GM18858 (cell line): ENCODE results near the gene DLGAP4.

Experiments
- ATAC-seq: cut with Tn5 transposase; IDR thresholded peaks from one replicate; pipeline ENCODE4 v1.9.1; 2021; ENCODE audit not compliant: unreplicated experiment

Gene DLGAP4

DNA sequence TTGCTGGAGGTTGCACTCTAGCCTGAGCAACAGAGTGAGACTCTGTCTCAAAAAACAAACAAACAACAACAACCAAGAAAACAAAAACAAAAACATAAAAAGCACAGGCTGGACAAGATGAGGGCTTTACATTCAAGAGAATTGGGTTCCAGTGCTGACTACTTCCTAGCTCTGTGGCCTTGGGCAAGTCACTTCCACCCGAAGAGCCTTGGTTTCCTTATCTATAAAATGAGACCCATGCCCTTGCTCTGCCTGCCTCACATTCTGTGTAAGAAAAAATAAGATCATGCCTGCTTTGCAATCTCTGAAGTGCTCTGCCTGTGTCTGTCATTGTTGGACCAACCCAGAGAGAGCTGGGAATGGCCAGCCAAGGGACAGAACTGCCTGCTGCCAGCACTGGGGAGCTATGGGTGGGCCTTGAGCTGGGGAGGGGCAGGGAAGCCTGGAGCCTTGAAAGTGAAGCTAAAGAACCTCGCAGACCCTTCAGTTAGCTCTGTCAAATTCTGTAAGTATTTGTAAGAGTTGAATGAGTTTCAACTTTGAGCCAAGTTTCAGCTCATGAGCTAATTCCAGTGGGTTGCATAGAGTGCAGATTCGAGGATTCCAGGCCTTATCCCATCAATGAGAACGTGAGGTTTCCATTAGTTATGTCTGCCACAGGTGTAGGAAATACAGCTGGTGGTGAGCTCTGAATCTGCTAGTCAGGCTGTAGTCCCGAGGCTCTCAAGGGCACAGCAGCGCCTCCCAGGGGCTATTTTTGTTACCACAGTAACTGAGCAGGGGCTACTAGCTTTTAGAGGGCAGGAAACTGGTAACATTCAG, 93.2 kb downstream of the DLGAP4 start:
- no peak for ATAC-seq

DNA sequence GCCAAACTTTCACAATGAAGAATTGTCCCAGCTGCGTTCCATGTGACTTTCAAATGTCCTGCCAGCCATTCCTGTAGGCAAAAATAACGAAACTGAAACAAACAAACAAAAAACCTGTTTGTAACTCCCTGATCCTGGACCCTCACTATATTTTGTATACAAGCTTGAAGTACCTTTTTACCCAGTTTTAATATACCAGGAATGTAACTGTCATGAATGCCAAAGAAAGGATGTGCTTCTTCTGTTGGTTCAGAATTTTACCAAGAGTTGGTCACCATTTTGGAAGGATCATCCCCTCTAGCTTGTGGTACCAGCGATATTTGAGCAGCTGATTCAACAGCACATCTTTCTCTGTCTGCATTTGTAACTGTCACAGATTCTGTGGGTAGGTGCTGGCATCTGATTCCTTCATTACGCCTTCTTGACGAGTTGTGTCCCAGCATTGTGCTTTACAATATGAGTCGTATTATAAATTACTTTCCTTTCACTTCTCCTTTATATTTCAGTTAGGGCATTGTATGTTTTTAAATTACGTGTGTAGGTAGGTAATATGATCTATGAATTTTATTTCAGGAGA, 93.9 kb downstream of the DLGAP4 start:
- no peak for ATAC-seq

DNA sequence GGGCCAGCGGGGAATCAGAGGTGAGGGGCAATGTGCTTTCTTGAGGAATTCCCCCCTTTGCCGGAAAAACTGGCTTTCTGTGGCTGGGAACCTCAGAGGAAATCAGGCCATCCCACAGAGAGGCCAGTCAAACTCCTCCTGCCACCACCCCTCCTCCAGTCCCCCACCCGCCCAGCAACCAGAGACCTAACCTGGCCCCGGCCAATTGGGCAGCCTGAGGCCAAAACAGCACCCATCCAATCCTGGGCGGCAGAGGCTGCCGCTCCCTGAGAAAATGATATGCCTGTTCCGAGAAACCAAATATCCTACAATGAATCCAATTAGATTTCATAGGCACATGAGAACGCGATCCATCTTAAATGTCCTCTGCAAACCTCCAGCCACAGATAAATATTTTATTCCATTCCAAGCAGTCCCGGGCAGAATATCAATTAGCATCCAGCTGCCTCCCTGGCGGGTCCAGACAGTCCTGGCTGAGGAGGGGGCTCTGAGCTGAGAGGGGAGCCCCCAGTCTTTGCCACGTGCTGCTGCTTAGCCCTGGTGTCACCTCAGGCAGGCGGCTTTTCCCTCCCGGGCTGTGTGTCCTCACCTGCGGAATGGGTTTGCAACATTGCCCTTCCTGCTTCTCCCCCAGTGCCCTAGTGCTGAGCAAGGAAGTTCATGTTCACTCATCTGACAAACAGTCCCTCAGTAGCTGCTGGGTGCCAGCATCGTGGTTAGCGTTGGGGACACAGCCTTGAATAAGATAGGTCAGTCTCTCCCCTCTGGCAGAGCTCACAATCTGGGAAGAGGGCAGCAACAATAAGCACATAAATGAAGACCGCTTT, 95.0 kb downstream of the DLGAP4 start:
- no peak for ATAC-seq

DNA sequence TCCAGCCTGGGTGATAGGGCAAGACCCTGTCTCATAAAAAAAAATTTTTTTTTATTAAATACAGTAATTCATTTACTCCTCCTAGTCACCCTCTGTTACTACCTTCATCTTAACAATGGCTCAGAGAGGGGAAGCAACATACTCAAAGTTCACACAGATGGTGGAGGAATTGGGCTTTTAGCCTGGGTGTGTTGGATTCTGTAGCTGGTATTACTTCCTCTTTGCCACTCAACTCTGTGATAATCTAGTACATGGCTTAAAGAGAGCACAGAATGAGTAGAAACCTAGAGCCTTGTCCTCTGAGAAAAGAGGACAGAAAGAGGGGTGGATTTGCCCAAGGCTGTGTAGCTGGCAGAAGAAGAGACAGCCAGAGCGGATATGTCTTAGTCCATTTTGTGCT, 96.6 kb downstream of the DLGAP4 start:
- ATAC-seq, result no peak

DNA sequence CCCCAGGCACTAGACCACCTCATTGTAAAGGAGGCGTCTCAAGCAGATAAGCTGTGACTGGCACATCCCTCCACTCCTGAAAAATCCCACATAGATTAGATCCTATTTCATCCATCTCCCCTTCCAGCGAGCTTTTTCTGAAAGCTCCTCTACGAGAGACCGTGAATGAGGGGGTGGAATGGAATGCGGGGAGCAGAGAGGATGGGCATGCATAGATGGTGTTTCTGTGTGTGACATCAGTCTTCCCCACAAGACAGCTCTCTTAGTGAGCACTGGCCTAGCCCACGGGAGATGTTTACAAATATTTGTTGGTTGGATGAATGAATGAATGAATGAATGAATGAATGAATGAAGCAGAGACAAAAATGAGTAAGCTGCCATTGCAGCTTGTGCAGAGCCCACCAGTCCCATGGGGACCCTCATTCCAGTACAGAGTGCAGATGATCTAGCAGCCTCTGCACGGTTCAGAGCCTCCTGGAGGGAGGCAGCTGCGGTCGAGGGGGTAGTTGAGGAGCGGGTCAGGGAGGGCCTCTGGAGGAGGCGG, 98.4 kb downstream of the DLGAP4 start:
- no peak for ATAC-seq

DNA sequence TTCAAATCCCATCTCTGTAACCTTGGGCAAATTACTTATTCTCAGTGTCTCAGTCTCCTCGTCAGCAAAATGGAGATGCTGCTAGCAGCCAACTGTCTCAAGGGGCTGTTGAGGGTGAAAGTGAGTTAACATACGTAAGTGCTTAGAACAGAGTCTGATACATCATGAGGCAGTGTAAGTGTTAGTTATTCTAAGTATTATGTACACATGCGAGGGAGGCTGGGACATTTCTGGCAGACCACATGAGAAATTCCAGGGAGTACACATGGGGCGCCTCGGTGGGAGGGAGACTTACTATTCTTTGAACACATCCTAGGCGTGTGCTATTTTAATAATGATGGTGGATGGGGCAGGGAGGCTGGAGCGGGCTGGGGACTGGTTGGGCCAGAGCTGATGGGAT, 99.1 kb downstream of the DLGAP4 start:
- ATAC-seq, result no peak

DNA sequence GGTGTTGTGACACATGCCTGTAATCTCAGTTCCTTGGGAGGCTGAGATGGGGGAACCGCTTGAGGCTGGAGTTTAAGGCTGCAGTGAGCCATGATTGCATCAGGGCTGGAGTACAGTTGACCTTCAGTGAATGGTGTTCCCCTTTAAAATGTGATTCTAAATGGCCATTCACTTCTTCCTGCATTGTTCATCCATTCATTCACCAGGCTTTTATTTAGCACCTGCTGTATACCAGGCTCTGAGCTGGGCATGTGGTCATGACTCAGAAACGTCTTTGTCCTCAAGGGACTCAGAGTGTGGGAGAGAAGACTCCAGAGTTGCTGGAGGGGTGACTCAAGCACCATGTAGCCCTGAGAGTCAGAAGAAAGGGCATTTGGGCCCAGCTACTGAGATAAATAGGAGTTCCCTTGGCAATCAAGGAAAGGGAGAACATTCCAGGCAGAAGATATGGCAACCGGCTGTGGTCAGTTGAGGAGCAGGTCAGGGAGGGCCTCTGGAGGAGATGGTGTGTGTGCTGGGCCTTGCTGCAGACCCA, 101.1 kb downstream of the DLGAP4 start:
- ATAC-seq, result no peak

DNA sequence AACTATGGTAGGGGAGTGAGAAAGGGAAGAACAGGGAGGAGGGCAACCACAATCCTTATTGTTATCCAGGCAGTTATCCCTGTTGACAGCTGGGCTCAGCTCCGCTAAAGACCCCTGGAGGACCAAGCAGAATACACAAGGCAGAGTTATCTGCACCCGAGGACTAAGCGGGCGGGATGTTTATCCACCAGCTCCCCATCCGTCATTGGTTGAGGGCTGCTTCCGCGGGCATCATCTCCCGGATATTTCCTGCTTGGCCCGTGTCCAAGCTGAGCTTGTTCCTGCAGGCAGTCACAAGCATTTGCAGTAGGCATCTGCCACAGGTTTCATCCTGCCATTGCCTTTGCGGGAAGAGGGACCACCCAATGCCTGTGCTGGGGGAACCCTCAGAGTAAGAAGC, 102.1 kb downstream of the DLGAP4 start:
- no peak for ATAC-seq

DNA sequence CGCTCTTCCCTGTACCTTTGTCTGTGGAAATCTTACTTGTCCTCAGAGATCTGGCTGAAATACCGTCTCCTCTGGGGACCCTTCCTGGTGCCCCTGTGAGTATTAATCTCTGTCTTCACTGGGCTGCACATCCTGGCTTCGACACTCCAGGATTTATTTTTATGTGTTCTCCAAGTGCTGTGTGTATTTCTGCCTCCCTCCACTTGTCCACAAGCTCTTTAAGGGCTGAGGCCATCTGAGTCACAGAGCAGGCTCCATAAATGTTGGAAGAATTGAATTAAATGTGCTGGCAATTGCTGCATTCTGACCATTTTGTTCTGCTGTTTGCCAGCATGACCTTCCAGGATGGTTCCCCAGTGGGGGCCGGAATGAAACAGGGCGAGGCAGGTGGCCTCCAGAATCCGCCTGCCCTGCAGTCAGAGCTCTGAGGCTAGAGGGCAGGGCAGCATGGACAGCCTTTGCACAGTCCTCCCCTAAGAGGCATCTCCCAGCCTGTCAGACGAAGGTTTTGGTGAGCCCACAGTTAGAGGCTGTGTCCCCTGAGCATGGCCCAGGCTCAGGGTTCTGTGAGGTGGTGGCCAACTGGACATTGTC, 105.8 kb downstream of the DLGAP4 start:
- no peak for ATAC-seq

DNA sequence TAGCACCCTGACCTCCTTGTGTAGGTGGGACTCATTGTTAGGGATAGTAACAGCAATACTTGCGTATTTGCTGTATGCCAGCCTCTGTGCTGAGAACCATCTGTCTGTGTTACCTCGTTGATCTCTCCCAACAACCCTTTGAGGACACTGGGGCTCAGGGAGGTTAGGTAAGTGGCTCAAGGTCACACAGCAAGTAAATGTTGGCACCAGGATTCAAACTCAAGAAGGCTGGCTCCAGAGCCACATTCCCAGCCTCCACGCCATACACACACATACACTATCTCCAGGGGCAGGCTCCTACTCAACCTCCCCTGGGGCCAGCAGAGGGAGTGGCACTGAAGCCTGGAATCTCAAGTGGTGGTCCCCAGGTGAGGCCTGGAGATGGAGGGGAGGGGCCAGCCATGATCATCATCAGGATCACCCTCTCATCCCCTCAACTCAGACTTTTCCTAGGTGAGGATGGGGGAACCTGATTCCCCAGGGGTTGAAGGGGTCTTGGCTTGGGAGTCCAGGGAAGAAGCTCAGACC, 109.4 kb downstream of the DLGAP4 start:
- ATAC-seq, result no peak

DNA sequence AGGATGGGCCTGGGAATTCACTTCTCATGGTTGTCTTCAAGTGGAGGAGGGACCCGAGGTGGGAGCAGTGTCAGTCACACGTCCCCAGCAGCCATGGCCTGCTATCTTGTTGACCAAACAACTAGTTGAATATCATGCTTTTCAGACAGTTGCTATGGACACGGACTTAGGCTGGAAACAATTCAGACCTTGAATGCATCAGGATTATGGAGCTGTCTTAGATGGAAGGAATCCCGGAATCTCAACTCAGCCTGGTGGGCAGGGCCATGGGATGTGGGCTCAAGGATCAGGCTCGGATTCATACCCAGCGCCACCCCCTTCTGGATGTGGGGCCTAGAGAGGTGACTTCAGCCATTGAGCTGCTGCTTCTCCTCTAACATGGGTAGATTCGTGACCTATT, 112.6 kb downstream of the DLGAP4 start:
- ATAC-seq, result no peak

DNA sequence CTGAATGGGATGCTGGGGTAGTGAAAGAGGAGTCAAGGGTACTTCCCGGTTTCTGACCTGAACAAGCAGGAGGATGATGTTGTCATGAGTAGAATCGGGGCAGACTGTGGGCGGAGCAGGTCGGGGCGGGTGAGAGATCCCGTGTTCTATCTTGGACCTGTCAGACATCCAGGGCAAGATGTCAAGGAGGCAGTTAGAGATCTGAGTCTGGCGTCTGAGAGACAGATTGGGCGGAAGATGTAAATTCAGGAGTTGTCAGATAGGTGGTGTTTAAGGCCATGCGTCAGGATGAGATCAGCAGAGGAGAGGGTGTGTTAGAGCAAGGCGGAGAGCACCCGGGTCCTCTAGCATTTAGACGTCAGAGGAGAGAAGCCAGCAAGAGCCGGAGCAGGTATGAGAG, 115.5 kb downstream of the DLGAP4 start:
- ATAC-seq, result no peak

DNA sequence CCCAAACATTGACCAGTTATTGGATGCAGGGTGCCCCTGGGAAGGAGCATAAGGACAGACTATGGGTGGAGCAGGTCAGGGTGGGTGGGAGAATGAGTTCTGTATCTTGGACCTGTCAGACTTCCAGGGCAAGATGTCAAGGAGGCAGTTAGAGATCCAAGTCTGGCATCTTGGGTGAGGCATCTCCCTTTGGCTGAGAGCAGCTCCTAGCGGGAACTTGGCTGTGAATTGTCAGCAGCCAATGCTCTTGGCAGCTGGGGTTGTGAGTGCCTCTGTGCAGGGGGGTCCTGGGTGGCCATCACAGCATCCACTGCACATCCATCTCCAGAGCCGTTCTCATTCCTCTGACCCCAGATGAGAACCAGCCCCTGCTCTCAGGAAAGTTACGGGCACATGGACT, 118.2 kb downstream of the DLGAP4 start:
- no peak for ATAC-seq

DNA sequence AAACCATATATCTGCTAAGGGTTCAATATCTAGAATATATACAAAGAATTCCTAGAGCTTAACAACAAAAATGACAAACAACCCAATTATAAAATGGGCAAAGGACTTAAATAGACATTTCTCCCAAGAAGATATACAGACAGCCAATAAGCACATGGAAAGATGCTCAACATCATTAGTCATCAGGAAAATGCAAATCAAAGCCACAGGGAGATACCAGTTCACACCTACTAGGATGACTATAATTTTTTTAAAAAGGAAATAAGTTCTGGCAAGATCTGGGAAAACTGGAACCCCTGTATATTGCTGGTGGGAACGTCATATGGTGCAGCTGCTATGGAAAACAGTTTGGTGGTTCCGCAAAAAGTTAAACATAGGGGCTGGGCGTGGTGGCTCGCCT, 119.0 kb downstream of the DLGAP4 start:
- no peak for ATAC-seq

DNA sequence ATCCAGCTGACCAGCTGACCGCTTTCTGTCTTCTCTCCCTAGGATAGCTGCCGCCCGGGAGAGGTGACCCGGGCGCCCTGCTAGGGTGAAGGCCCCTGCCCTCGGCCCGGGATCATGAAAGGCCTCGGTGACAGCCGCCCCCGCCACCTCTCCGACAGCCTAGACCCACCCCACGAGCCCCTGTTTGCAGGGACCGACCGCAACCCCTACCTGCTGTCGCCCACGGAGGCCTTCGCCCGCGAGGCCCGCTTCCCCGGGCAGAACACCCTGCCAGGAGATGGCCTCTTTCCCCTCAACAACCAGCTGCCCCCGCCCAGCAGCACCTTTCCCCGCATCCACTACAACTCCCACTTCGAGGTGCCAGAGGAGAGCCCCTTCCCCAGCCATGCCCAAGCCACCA, 125.5 kb downstream of the DLGAP4 start:
- no peak for ATAC-seq

DNA sequence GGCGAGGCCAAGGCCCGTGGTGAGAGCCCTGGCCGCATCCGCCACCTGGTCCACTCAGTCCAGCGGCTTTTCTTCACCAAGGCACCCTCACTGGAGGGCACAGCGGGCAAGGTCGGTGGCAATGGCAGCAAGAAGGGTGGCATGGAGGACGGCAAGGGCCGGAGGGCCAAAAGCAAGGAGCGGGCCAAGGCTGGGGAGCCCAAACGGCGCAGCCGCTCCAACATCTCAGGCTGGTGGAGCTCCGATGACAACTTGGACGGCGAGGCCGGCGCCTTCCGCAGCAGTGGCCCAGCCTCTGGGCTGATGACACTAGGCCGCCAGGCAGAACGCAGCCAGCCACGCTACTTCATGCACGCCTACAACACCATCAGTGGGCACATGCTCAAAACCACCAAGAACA, 126.0 kb downstream of the DLGAP4 start:
- ATAC-seq, result no peak

DNA sequence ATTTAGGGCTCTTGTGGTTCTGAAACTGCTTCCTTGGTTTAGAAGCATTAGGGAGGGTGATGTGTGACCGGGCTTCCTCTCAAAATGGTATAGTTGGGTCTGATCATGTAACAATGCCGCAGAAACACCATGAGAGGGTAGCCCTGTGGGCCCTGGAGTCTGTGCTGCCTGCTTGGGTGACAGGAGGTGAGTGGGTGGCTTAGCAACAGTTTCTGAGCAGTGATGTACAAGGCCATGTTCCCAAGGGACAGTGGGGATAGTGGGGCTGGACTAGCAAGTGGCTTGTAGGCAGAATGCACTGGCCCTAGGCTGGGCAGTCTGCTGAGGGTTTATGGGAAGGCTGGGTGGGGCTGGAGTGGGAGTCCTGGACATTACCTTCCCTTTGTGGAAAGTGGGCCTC, 128.2 kb downstream of the DLGAP4 start:
- no peak for ATAC-seq

DNA sequence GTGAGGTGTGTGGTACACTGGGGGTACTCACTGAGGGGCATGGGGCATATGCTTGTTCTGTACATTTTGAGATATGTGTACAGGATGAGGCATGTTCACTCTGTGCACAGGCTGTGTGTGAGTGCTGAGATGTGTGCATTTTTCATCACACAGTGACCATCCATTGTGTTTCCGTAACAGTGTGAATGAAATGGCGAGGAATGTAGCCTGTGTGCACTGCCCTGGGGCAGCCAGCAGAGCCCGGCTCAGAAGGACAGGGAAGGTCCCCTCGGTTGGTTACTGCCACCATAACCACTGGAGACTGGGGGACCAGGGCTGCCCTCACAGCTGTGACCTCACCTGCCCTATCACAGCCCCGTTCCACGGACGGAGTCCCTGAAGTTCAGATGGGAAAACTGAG, 129.0 kb downstream of the DLGAP4 start:
- no peak for ATAC-seq

DNA sequence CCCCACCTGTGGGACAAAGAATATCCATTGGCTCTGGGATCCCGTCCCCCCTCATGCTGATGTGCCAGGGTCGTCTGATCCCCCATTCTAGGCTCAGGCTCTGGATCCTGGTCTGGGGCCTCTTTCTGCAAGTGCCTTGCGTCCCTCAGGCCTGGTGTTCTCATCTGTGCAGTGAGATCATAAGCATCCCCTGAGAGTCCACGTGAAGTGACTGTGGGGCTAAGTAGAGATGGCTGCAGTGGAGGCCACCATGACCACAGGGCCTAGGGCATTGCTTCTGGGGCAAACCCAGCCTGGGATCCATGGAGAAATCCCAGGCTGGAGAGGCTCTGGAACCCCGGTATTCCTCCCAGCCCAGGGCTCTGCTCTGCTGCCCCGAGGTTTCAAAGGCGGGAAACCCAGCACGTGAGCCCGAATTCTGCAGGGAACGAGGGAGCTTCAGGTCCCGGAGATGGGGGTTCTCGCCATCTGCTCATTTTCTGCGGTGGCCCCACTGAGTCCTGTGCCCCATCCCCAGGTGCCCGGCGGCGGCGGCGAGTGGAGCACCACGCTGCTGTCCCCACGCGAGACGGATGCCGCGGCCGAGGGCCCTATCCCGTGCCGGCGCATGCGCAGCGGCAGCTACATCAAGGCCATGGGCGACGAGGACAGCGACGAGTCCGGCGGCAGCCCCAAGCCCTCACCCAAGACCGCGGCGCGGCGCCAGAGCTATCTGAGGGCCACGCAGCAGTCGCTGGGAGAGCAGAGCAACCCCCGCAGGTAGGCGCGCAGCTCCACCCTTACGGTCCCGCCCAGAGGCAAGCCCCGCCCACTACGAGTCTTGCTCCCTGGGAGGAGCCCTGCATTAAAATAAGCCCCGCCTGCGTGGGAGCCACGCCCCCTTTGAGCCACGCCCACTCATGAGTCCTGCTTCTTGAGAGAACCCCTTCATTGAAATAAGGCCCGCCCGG, 129.7 kb downstream of the DLGAP4 start:
- ATAC-seq, result no peak
